ENCODE measurements around the gene NOTCH1. TPM values are rescaled to one million over a fixed set of nuclear protein-coding genes. Genes with fewer than 3 reads are reported as not detected.
A peak's percentile ranks its signal among the peaks of the same experiment; 100 is the strongest.

NOTCH1 gene
- total RNA-seq, 4 donors from 2014 or later: 48.6 to 90.6 (median 58.8) TPM

DNA sequence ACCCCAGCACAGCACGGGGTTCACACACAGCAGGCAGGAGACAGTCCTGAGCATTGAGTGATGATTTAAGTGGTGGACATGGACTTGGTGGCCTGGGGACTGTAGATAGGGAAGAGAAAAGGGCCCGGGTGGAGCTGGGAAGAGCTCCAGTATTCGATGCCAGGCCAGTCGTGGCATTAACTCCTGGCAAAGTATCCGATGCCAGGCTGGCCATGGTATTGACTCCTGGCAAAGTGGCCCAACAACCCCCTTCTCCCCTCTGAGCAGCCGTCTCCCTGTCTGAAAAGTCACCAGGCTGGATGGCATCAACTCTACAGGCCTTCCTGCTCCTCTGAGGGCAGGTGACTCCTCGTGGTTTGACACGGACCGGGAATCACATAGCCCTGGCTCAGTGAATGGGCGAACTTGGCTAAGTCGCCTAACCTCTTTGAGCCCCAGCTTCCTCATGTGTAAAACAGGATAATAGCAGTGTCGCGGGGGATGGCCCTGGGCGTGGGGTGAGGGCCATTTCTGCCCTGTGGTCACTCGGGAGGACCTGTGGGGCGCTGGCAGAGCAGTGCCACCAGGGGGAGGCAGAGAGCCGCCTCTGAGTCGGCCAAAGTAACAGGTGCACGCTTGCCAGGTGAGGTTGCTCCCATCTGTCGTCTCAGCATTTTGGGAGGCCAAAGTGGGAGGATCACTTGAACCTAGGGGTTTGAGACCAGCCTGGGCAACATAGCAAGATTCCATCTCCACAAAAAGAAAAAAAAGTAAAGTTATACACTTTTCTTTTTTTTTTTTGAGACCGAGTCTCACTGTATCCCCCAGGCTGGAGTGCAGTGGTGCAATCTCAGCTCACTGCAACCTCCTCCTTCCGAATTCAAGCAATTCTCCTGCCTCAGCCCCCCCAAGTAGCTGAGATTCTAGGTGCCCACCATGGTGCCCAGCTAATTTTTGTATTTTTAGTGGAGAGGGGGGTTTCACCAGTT lies 57.3 kb downstream of the NOTCH1 start:
- Histone ChIP-seq H3K27me3 (no peaks in the 10 kb centered on the region), H3K27ac (replicated peaks in 1 of 4) (no peak overlapping the region), H3K36me3 (no peaks in the 10 kb centered on the region), H3K4me3 (no peak overlapping the region), H3K4me1 (peaks cover 25 to 38% (median 28%) of the 10 kb centered on the region in 4 donors), H3K9me3 (no peaks in the 10 kb centered on the region)
- TF ChIP-seq POLR2AphosphoS5 (IDR thresholded peaks at IDR 0.05): peak in 1 of 2 donors; percentile 37
- no peak for TF ChIP-seq POLR2A (IDR thresholded peaks at IDR 0.05; ENCODE audit: low read depth)
- TF ChIP-seq, protein P1, sequence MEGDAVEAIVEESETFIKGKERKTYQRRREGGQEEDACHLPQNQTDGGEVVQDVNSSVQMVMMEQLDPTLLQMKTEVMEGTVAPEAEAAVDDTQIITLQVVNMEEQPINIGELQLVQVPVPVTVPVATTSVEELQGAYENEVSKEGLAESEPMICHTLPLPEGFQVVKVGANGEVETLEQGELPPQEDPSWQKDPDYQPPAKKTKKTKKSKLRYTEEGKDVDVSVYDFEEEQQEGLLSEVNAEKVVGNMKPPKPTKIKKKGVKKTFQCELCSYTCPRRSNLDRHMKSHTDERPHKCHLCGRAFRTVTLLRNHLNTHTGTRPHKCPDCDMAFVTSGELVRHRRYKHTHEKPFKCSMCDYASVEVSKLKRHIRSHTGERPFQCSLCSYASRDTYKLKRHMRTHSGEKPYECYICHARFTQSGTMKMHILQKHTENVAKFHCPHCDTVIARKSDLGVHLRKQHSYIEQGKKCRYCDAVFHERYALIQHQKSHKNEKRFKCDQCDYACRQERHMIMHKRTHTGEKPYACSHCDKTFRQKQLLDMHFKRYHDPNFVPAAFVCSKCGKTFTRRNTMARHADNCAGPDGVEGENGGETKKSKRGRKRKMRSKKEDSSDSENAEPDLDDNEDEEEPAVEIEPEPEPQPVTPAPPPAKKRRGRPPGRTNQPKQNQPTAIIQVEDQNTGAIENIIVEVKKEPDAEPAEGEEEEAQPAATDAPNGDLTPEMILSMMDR (IDR thresholded peaks at IDR 0.05): peak in 2 of 3 experiments; percentile 98 to 99
- 27% methylated on average over 18 of the region's 22 CpGs for WGBS
- intact Hi-C loops (cut with DNase I): loop anchor here (1.0 to 10.0 kb wide), 3 partner anchors 39 to 206 kb away; no protein-coding TSS in a partner anchor
- no peak for DNase-seq (ENCODE audit: extremely low spot score)

DNA sequence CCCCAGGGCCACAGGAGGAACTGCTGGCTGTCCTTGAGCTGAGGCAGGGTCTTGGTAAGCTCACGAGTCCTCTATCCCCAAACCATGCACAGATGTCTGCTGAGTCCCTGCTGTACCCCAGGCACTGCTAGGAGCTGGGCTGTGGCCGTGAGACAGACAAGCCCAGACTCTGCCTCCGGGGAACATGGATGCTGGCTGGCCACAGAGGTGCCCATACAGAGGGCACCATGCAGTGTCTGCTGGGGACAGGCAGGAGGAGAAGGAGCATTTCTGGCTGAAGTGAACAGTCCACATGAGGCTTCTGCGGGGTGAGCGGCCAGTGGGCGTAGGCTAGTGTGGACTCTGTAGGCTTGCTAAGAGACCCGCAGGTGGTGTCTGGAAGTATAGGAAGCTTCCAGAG lies 58.2 kb downstream of the NOTCH1 start:
- WGBS: 87% methylated on average over 7 of the region's 7 CpGs
- no peak for DNase-seq (ENCODE audit: extremely low spot score)
- Histone ChIP-seq H3K27ac (replicated peaks in 1 of 4) (no peak overlapping the region), H3K9me3 (no peaks in the 10 kb centered on the region), H3K4me3 (no peak overlapping the region), H3K4me1 (peaks cover 18 to 30% (median 25%) of the 10 kb centered on the region in 4 donors), H3K36me3 (no peaks in the 10 kb centered on the region), H3K27me3 (no peaks in the 10 kb centered on the region)
- TF ChIP-seq POLR2AphosphoS5 (IDR thresholded peaks at IDR 0.05) (no peak), EP300 (IDR thresholded peaks at IDR 0.05) (no peak), POLR2A (IDR thresholded peaks at IDR 0.05; ENCODE audit: low read depth) (no peak)
- TF ChIP-seq, protein P1 (IDR thresholded peaks at IDR 0.05): no peak
- intact Hi-C loops (cut with DNase I): loop anchor here (1.0 to 10.0 kb wide), 3 partner anchors 40 to 207 kb away; no protein-coding TSS in a partner anchor

DNA sequence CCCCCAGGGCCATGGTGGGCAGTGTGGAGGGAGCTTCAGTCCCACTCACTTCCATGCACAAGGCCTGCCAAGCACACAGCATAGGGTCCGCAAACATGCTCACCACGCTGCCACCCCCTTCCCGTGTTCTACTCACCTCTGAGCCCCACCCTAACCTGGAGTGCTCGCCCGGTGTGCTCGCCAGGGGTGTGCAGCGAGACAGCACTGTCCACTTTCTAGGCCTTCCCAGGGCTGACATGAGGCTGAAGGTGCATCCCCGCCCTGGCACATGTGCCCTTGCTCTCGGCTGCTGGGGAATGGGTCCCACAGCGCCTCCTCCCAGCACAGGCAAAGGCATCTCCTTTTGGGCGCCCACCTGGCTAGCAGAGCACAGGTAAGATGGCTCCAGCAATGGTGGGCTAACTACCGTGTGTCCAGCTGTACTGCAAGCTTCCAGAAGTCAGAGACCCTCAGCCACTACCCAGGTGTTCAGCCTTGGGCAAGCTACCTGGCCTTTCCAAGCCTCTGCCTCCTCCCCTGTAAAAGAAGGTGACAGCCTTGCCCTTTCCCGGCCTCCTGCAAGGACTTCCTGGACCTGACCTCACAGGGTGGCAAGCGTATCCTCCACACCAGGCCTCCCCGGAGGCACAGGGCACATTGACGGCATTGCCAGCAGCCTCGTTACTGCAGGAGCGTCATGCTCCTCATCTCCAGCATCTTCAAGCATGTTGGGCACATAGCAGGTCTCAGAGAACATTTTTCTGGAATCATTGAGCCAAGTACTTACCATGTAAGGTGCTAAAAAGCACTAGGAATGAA lies 58.8 kb downstream of the NOTCH1 start:
- H3K27ac ChIP-seq (replicated peaks in 1 of 4): no peak overlapping the region
- intact Hi-C loops (cut with DNase I): loop anchor here (5.0 to 10.0 kb wide), 2 partner anchors 40 to 208 kb away; no protein-coding TSS in a partner anchor
- WGBS: 88% methylated on average over 8 of the region's 18 CpGs
- no peak overlapping the region for H3K4me3 ChIP-seq
- TF ChIP-seq, protein P1 (IDR thresholded peaks at IDR 0.05): no peak
- no peak for TF ChIP-seq POLR2A (IDR thresholded peaks at IDR 0.05; ENCODE audit: low read depth)
- no peak for TF ChIP-seq POLR2AphosphoS5 (IDR thresholded peaks at IDR 0.05)
- TF ChIP-seq EP300 (IDR thresholded peaks at IDR 0.05): no peak
- H3K9me3 ChIP-seq: no peaks in the 10 kb centered on the region
- DNase-seq (ENCODE audit: extremely low spot score): no peak
- H3K27me3 ChIP-seq: no peaks in the 10 kb centered on the region
- H3K36me3 ChIP-seq: no peaks in the 10 kb centered on the region
- peaks cover 19 to 32% (median 27%) of the 10 kb centered on the region in 4 donors for H3K4me1 ChIP-seq

DNA sequence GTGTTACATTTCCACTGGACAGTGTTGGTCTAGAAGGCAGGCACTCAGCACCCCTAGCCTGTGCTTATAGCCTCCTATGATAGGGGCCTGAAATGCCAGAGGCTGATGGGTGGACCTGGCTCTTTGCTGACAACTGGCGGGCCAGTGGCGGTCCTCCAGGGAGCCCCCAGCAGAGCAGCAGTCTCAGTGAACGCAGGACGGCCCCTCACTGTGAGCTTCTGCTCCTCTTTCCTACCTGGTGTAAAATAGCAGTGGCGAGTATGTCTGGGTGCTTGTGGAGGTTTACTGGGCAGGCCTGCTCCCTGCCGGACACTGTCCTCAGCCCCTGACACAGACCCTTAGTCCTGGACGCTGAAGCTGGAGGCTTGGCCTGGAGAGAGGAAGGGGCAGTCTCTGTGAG lies 59.7 kb downstream of the NOTCH1 start:
- H3K36me3 ChIP-seq: no peaks in the 10 kb centered on the region
- no peak for DNase-seq (ENCODE audit: extremely low spot score)
- no peaks in the 10 kb centered on the region for H3K27me3 ChIP-seq
- TF ChIP-seq POLR2AphosphoS5 (IDR thresholded peaks at IDR 0.05) (no peak), POLR2A (IDR thresholded peaks at IDR 0.05; ENCODE audit: low read depth) (no peak), EP300 (IDR thresholded peaks at IDR 0.05) (no peak)
- TF ChIP-seq, protein P1 (IDR thresholded peaks at IDR 0.05): no peak
- peaks cover 28 to 40% (median 36%) of the 10 kb centered on the region in 4 donors for H3K4me1 ChIP-seq
- no peaks in the 10 kb centered on the region for H3K9me3 ChIP-seq
- intact Hi-C loops (cut with DNase I): loop anchor here (5.0 to 10.0 kb wide), 2 partner anchors 41 to 209 kb away; no protein-coding TSS in a partner anchor
- H3K27ac ChIP-seq (replicated peaks in 1 of 4): no peak overlapping the region
- WGBS: 96% methylated on average over 5 of the region's 7 CpGs
- H3K4me3 ChIP-seq: no peak overlapping the region
